A549 (cell line): ENCODE data around the gene SMCO4. TPM values are rescaled to one million over a fixed set of nuclear protein-coding genes. Genes with fewer than 3 reads are reported as not detected.

ENCODE experiments used
- ATAC-seq, 2 experiments: fragments of 200-7000 bp in 1 of 2; fragments of >200 bp in 1 of 2; cut with Nextera tagmentation in 1 of 2; cut with Tn5 transposase in 1 of 2; 3 replicates each; pipeline versions ENCODE4 v1.8.0 to v1.9.1; 2018 to 2020; ENCODE audit warnings: mild to moderate bottlenecking in 1 of 2, moderate library complexity in 1 of 2
- CTCF ChIA-PET: fragments of 300-600 bp; sonication (Branson Sonifier 250); formaldehyde crosslinking; extraction: SDS; loops from one replicate; lab custom pipeline; 2021; ENCODE audit warnings: antibody characterized with exemption, inconsistent platforms; lab: Yijun Ruan, JAX
- POLR2A ChIA-PET: fragments of 350-600 bp; formaldehyde crosslinking; extraction: SDS; loops from one replicate; lab custom pipeline; 2021; ENCODE audit warnings: antibody characterized with exemption, inconsistent platforms; lab: Yijun Ruan, JAX
- DNase-seq, 2 experiments: peaks; one replicate each; pipeline versions ENCODE4 v3.0.0 to v3.0.0-alpha.2; 2011 to 2016; ENCODE audit warnings: low read depth in 1 of 2, low spot score in 1 of 2
- FAIRE-seq: peaks from 2 replicates; lab custom pipeline; 2011; peaks lifted over from hg19 to GRCh38; lab: Jason Lieb, UNC
- H3K27ac ChIP-seq, 2 experiments: fragments of >200 bp; sonication (Bioruptor Twin); formaldehyde crosslinking; 3 replicates each; pipeline ENCODE4 v1.5.1; 2016 to 2017
- H3K4me1 ChIP-seq: fragments of >200 bp; sonication (Bioruptor Twin); formaldehyde crosslinking; 3 replicates; pipeline ENCODE4 v1.6.1; 2016
- H3K4me2 ChIP-seq: fragments of >200 bp; sonication (Bioruptor Twin); formaldehyde crosslinking; 3 replicates; pipeline ENCODE4 v1.6.1; 2016
- H3K4me3 ChIP-seq: fragments of >200 bp; sonication (Bioruptor Twin); formaldehyde crosslinking; 3 replicates; pipeline ENCODE4 v1.5.1; 2016
- H3K9me3 ChIP-seq: fragments of >200 bp; sonication (Bioruptor Twin); formaldehyde crosslinking; 3 replicates; pipeline ENCODE4 v1.6.1; 2016
- E2F6 ChIP-seq: IDR thresholded peaks from 2 replicates; pipeline ENCODE4 v1.6.1; 2012; ENCODE audit warnings: low read depth, borderline replicate concordance
- FOSB ChIP-seq: fragments of 250-450 bp; sonication (Bioruptor Pico); IDR thresholded peaks from 2 replicates; pipeline ENCODE4 v1.5.0; 2020; ENCODE audit warnings: mild to moderate bottlenecking, moderate library complexity
- GATA3 ChIP-seq: IDR thresholded peaks from 2 replicates; pipeline ENCODE4 v1.6.1; 2012; ENCODE audit warnings: borderline replicate concordance
- HOXA7 ChIP-seq: fragments of 250-450 bp; sonication (Bioruptor Pico); IDR thresholded peaks from 2 replicates; pipeline ENCODE4 v1.5.0; 2020; ENCODE audit warnings: mild to moderate bottlenecking, moderate library complexity
- JUNB ChIP-seq: fragments of >200 bp; sonication (Bioruptor Twin); formaldehyde crosslinking; IDR thresholded peaks from 2 replicates; pipeline ENCODE4 v1.6.1; 2016
- MAX ChIP-seq: IDR thresholded peaks from 2 replicates; pipeline ENCODE4 v1.6.1; 2012
- MAZ ChIP-seq: fragments of 150-350 bp; IDR thresholded peaks from 2 replicates; pipeline ENCODE4 v1.6.1; 2014; ENCODE audit warnings: antibody characterized with exemption, low read depth, low read length, borderline replicate concordance
- MYC ChIP-seq: IDR thresholded peaks from 2 replicates; pipeline ENCODE4 v1.6.1; 2012; ENCODE audit warnings: mild to moderate bottlenecking, inconsistent platforms, low read length, improper control_type of control experiment, borderline replicate concordance
- NFE2L2 ChIP-seq: fragments of 150-350 bp; conservative IDR thresholded peaks from 2 replicates; pipeline ENCODE4 v1.6.1; 2014; ENCODE audit warnings: low read length
- POLR2A ChIP-seq: IDR thresholded peaks from 2 replicates; pipeline ENCODE4 v1.6.1; 2012; ENCODE audit warnings: mild to moderate bottlenecking, low read length
- RAD21 ChIP-seq, 2 experiments: fragments of >200 bp in 1 of 2; sonication (Bioruptor Twin) in 1 of 2; formaldehyde crosslinking in 1 of 2; IDR thresholded peaks in 1 of 2; conservative IDR thresholded peaks in 1 of 2; 2 replicates in 1 of 2; 3 replicates in 1 of 2; pipeline ENCODE4 v1.6.1; 2012 to 2018; ENCODE audit warnings: inconsistent platforms in 1 of 2
- RARB ChIP-seq: fragments of 250-450 bp; sonication (Bioruptor Pico); IDR thresholded peaks from 2 replicates; pipeline ENCODE4 v1.8.0; 2021; ENCODE audit warnings: mild to moderate bottlenecking, moderate library complexity
- REST ChIP-seq: fragments of 200-600 bp; sonication (generic); IDR thresholded peaks from 2 replicates; pipeline ENCODE4 v1.6.1; 2016; ENCODE audit warnings: antibody characterized with exemption, mild to moderate bottlenecking, moderate library complexity
- RFX5 ChIP-seq: fragments of 450-650 bp; IDR thresholded peaks from 2 replicates; pipeline ENCODE4 v1.7.1; 2014; ENCODE audit warnings: antibody characterized with exemption, mild to moderate bottlenecking, moderate library complexity
- ZC3H11A ChIP-seq: fragments of 450-650 bp; IDR thresholded peaks from 2 replicates; pipeline ENCODE4 v1.6.1; 2014; ENCODE audit warnings: antibody characterized with exemption, mild to moderate bottlenecking
- ZFP36 ChIP-seq: fragments of 450-650 bp; IDR thresholded peaks from 2 replicates; pipeline ENCODE4 v1.6.1; 2014; ENCODE audit warnings: borderline replicate concordance; ENCODE audit not compliant: partially characterized antibody
- WGBS: methylation state at CpG from one replicate; pipeline ENCODE4 v1.1.6; 2017; ENCODE audit errors: missing lambda C conversion rate; 5-methylcytosine and 5-hydroxymethylcytosine counted together
- polyA plus RNA-seq, 4 experiments: library from polyadenylated mRNA; depleted of rRNA in 3 of 4; stranded (reverse); fragments of >200 nt; fragmentation: RNase III in 1 of 4; extraction: RNeasy Plus Mini Kit Qiagen cat#74134 plus additional on column Dnase treatment in 1 of 4; gene quantifications; 2 replicates in 3 of 4; 3 replicates in 1 of 4; pipeline ENCODE4 v1.2.3, GENCODE V29; 2011 to 2017

SMCO4 gene
- polyA plus RNA-seq, 2 of the 4 experiments (the other 2 are of a cell fraction): 11.9 to 14.8 TPM

GRCh38 chr11:93569496-93569895, 26.3 kb upstream of the SMCO4 start:
- CTCF ChIA-PET: interaction anchor here (1.0 kb wide), 1 partner anchor 13 kb away, joined by 3 read pairs; no protein-coding TSS in a partner anchor
- ATAC-seq: no peak
- H3K4me2 ChIP-seq: no peak overlapping the region
- POLR2A ChIA-PET: no interaction called here
- no peak for FAIRE-seq
- H3K27ac ChIP-seq: peak overlapping the region in 1 of 2 experiments; percentile 69; a peak in 3 of 6 replicates
- H3K4me1 ChIP-seq: peaks cover 51% of the 10 kb centered on the region
- TF ChIP-seq GATA3 (no peak), E2F6 (no peak), FOSB (CRISPR knock-in tag) (no peak), RFX5 (no peak), NFE2L2 (no peak)
- H3K9me3 ChIP-seq: no peaks in the 10 kb centered on the region
- no peak overlapping the region for H3K4me3 ChIP-seq
- DNase-seq: no peak

GRCh38 chr11:93568726-93569125, 25.5 kb upstream of the SMCO4 start:
- WGBS: 39% methylated on average over 2 of the region's 2 CpGs
- CTCF ChIA-PET: interaction anchor here (1.0 kb wide), 1 partner anchor 13 kb away, joined by 3 read pairs; no protein-coding TSS in a partner anchor
- POLR2A ChIA-PET: no interaction called here
- FAIRE-seq (no peak), DNase-seq (no peak), ATAC-seq (no peak)
- Histone ChIP-seq H3K9me3 (no peaks in the 10 kb centered on the region), H3K4me2 (no peak overlapping the region), H3K4me3 (no peak overlapping the region), H3K4me1 (peaks cover 51% of the 10 kb centered on the region), H3K27ac (peak overlapping the region in 1 of 2 experiments; percentile 45; a peak in 1 of 6 replicates)
- TF ChIP-seq REST: no peak
- no peak for TF ChIP-seq HOXA7 (CRISPR knock-in tag)
- no peak for TF ChIP-seq POLR2A
- TF ChIP-seq MAX: no peak
- TF ChIP-seq RAD21 (conservative IDR thresholded peaks at IDR 0.05 in 1 of 2, IDR thresholded peaks at IDR 0.05 in 1 of 2): no peak
- no peak for TF ChIP-seq MAZ
- no peak for TF ChIP-seq RARB (CRISPR knock-in tag)
- TF ChIP-seq MYC: no peak

GRCh38 chr11:93567401-93567895, 24.3 kb upstream of the SMCO4 start:
- FAIRE-seq (no peak), DNase-seq (no peak), ATAC-seq (peak in 1 of 2 experiments; percentile 77; a peak in 4 of 6 replicates)
- H3K4me3 ChIP-seq: no peak overlapping the region
- peak overlapping the region in 1 of 2 experiments; percentile 75; a peak in 3 of 6 replicates for H3K27ac ChIP-seq
- no peak for TF ChIP-seq ZC3H11A
- H3K4me2 ChIP-seq: peak overlapping the region; percentile 24
- H3K4me1 ChIP-seq: peaks cover 41% of the 10 kb centered on the region
- ChIA-PET POLR2A (no interaction called here), CTCF (no interaction called here)
- H3K9me3 ChIP-seq: no peaks in the 10 kb centered on the region
- WGBS: 28% methylated on average over 5 of the region's 7 CpGs

DNA sequence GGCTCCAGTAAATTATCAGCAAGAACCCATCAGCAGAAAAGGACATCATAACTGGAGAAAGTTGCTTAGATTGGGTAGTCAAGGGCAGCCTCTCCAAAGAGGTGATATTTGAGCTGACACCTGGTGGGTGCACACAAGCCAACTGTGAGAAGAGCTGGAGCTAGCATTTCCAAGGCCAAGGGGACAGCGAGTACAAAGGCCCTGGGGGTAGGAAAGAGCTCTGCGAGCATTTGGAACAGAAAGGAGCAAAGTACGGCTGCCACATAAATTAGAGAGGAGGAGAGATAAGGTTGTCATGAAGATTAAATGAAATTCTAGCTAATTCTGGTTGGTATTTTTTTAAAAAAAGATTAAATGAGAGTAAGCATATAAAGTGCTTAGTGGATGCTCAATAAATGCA, 21.7 kb upstream of the SMCO4 start:
- POLR2A ChIA-PET: no interaction called here
- 80% methylated on average over 3 of the region's 3 CpGs for WGBS
- ATAC-seq: no peak

More for the DNA sequence above, 21.7 kb upstream of the SMCO4 start:
- FAIRE-seq (no peak), DNase-seq (no peak)
- Histone ChIP-seq H3K27ac (no peak overlapping the region), H3K4me2 (no peak overlapping the region), H3K9me3 (no peaks in the 10 kb centered on the region), H3K4me1 (peaks cover 16% of the 10 kb centered on the region), H3K4me3 (no peak overlapping the region)
- TF ChIP-seq E2F6 (no peak), ZFP36 (no peak), JUNB (no peak)
- CTCF ChIA-PET: interaction anchor here (1.0 kb wide), 1 partner anchor 9 kb away, joined by 3 read pairs; no protein-coding TSS in a partner anchor
